ENCODE results near the gene SMC3.
"Not testable (repeated sequence)": the region's sequence is repeated elsewhere in the genome, so short reads cannot be mapped to it uniquely, and the experiment has no call there.

SMC3 gene

DNA sequence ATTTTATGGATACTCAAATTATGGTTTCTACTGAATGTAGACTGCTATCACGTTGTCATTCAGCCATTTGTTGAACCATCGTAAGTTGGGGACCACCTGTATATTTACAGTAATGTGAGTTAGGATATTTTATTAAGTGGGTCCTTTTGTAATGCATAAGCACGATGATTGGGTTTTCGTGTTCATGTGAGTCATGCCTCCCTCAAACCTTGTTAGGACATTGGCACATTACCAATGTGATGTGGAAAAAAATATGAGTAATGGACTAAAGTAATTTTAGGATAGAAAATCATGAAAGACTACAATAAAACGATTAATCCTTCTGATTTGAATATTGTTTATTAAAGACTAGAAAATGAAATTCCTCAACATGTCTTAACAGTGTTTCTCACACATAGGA is 8.7 kb downstream of the SMC3 start:
- FAIRE-seq: peak; percentile 57
- no peak for DNase-seq (ENCODE audit: low spot score)

GRCh38 chr10:110577056-110577455 is 9.6 kb downstream of the SMC3 start:
- DNase-seq (ENCODE audit: low spot score): no peak
- no peak for FAIRE-seq

- FAIRE-seq (no peak), DNase-seq (ENCODE audit: low spot score) (no peak)
Measured at GRCh38 chr10:110584006-110584405, 16.5 kb downstream of the SMC3 start.

- no peak for DNase-seq (ENCODE audit: low spot score)
- FAIRE-seq: no peak
Measured at GRCh38 chr10:110591760-110592159, 24.3 kb downstream of the SMC3 start.

DNA sequence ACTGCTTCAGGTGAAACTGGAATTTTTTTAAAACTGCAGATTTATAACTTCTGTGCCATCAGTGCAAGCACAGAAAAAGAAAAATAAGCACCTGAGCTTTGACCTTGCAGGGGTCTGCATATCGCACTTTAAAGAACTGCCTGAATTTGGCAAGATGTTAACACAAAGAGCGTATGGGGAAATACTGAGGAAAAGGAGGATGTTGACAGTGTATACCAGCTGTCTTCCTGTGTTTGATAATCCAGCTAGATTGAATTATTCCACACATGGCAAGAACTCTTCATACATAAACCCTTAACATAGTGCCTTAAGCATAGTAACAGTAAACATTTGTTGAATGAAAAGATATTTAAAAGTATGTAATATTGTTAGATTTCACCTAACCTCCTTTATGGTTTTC is 30.0 kb downstream of the SMC3 start:
- DNase-seq (ENCODE audit: low spot score): no peak
- FAIRE-seq: no peak

DNA sequence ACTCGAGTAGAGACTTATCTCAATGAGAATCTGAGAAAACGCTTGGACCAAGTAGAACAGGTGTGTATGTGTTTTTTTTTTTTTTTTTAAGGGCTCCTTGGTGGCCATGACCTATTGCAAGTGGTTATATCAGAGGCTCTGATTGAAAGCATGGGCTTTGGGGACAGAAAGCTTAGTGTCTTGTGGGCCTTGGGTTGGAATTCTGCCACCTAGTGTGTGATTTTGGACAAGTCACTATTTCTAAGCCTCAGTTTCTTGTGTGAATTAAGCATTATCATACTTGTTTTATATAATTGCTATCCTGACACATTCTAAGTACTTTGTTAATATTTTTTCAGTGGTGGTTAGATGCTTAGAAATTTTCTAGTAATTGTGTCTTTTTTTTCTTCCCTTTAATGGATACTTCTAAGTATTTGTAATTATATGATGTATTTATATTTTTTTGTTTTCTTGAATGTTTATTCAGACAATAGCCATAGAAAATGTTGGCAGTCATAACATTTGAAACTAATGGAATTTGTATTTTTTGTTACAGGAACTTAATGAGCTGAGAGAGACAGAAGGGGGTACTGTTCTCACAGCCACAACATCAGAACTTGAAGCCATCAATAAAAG is 33.1 kb downstream of the SMC3 start:
- peak; percentile 78 for FAIRE-seq
- peak; percentile 44 for DNase-seq (ENCODE audit: low spot score)

DNA sequence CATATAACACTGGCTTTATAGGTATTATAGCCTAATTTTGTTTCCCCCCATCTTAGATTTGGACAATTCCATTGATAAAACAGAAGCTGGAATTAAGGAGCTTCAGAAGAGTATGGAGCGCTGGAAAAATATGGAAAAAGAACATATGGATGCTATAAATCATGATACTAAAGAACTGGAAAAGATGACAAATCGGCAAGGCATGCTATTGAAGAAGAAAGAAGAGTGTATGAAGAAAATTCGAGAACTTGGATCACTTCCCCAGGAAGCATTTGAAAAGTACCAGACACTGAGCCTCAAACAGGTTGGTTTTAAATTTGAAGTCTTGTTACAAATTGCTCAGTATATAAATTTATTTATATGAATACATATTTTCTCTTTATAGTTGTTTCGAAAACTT is 34.1 kb downstream of the SMC3 start:
- no peak for DNase-seq (ENCODE audit: low spot score)
- no peak for FAIRE-seq

- no peak for FAIRE-seq
- DNase-seq (ENCODE audit: low spot score): no peak
Measured at GRCh38 chr10:110608087-110608486, 40.6 kb downstream of the SMC3 start.

GRCh38 chr10:110609605-110610004 is 42.1 kb downstream of the SMC3 start:
- DNase-seq (ENCODE audit: low spot score): peak; percentile 22
- no peak for FAIRE-seq

- FAIRE-seq: peak; percentile 45
- peak; percentile 57 for DNase-seq (ENCODE audit: low spot score)
Measured at GRCh38 chr10:110610308-110610774, 42.8 kb downstream of the SMC3 start.

- not testable (repeated sequence) for FAIRE-seq; DNase-seq (ENCODE audit: low spot score)
Measured at GRCh38 chr10:110610781-110611180, 43.3 kb downstream of the SMC3 start.

DNA sequence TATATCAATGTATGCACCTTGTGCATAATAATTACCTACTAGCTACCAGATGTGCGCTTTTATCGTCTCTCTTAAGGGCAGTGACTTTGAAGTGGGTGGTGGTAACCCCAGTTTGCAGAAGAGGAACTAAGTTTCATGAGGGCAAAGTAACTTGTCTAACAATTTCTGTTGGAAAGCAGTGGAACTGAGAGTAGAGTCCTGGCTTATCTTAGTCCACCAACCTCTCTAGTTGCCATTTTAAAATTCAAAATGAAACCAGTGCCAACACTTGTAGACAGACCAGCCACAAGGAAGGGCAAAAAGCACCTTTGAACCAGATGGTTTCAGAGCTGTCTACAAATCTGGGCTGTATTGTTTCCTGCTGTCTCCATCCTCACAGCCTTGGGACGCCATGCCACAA is 44.6 kb downstream of the SMC3 start:
- DNase-seq (ENCODE audit: low spot score) (no peak), FAIRE-seq (no peak)

- FAIRE-seq (no peak), DNase-seq (ENCODE audit: low spot score) (no peak)
Measured at GRCh38 chr10:110612629-110613028, 45.1 kb downstream of the SMC3 start.

- FAIRE-seq (no peak), DNase-seq (ENCODE audit: low spot score) (no peak)
Measured at GRCh38 chr10:110613341-110613995, 46.0 kb downstream of the SMC3 start.

- DNase-seq (ENCODE audit: low spot score) (no peak), FAIRE-seq (no peak)
Measured at GRCh38 chr10:110613996-110614495, 46.6 kb downstream of the SMC3 start.

GRCh38 chr10:110615057-110615747 is 47.7 kb downstream of the SMC3 start:
- FAIRE-seq (no peak), DNase-seq (ENCODE audit: low spot score) (no peak)

DNA sequence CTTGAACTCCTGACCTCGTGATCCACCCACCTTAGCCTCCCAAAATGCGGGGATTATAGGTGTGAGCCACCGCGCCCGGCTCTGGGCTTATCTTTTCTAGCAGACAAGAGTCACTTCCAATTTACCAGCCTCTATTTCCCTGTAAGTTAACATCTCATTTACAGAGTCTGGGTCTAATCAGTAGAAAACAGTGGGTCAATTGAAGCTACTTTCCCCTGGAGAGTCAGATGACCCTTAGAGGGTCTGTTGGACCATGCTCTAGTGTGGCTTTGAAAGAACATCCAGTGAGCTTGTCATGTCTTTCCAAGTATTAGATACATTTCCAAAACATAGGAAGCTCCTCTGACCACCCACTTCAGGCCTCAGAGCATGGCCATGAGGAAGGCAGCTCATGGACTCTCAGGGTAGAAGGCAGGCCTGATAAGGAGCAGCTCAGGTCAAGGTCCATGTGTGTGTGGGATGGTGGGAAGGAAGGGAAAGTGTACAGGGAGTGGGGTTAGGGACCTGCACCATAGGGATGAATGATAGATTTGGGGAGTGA is 49.1 kb downstream of the SMC3 start:
- FAIRE-seq (no peak), DNase-seq (ENCODE audit: low spot score) (no peak)

- no peak for FAIRE-seq
- no peak for DNase-seq (ENCODE audit: low spot score)
Measured at GRCh38 chr10:110617425-110618229, 50.1 kb downstream of the SMC3 start.

DNA sequence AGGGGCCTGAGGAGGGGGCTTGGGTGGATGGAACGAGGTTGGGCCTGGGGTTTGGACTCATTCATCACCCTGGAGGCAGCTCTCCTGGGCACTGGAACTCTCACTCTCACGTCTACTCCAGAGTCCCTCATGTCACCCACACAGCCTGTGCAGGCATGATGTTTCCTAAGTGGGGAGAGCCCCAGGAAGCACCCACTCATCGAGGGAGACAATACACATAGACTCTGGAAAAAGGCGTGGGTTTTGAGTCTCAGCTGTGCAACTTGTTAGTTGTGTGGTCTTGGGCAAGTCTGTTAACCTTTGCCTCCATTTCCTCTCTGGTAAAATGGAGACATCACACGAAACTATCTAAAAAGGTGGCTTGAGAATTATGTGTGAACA is 50.7 kb downstream of the SMC3 start:
- FAIRE-seq (no peak), DNase-seq (ENCODE audit: low spot score) (no peak)

DNA sequence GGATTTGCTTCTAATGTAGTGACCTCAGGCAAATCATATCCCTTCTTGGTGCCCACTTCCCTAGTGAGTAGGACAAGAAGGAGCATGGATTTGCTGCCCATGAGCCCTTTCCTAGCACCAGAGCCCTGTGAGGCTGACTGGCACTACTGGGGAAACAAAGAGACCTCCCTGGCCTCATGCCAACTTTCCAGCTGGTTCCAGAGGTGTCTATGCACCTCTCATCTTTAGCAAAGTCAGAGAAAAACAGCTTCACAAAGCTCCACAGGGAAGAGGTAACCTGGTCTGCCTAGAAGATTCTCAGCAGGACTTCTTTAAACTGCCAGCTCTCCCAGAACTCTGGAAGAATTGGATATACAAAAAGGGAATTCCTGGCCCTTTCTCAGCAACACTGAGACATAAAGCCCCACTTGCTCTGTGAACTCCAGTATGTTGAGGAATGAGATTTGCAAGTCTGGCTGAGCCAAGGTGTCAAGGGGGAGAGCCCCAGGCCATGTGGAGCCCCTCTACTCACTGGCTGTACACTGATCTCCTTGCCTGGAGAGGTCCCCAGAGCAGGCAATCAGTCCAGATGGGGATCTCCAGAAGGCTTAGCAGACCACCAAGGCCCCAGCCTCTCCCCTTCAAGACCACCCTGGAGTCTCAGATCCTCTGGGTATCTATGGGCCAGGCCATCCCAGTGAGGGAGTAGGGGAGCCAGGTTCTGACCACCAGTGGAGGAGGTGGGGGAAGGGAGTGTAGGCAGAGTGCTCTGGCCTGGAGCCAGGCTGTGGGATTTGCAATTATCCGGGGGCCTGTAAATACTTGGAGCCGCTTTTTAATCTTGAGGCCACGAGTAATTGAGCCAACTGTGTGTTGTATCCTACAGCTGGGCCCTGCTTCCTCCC is 52.3 kb downstream of the SMC3 start:
- FAIRE-seq (no peak), DNase-seq (ENCODE audit: low spot score) (no peak)

- no peak for FAIRE-seq
- DNase-seq (ENCODE audit: low spot score): no peak
Measured at GRCh38 chr10:110620398-110620719, 52.9 kb downstream of the SMC3 start.

Measured in RCC 7860 (cell line).